HepG2 (cell line): ENCODE results near the gene ZNF764. TPM values are rescaled to one million over a fixed set of nuclear protein-coding genes. Genes with fewer than 3 reads are reported as not detected.

Experiments
- ARHGAP35 ChIP-seq: sonication (generic); formaldehyde crosslinking; IDR thresholded peaks from 2 replicates; pipeline ENCODE4 v1.9.0; 2022; ENCODE audit warnings: mild to moderate bottlenecking, inconsistent platforms, moderate library complexity, missing genetic modification reagents, borderline replicate concordance
- FOSL2 ChIP-seq: sonication (generic); formaldehyde crosslinking; IDR thresholded peaks from 2 replicates; pipeline ENCODE4 v1.4.0; 2020; ENCODE audit warnings: missing genetic modification reagents
- KDM5B ChIP-seq: sonication (generic); formaldehyde crosslinking; IDR thresholded peaks from 2 replicates; pipeline ENCODE4 v1.4.0; 2020; ENCODE audit warnings: missing genetic modification reagents, mild to moderate bottlenecking, borderline replicate concordance
- KLF12 ChIP-seq: sonication (generic); formaldehyde crosslinking; IDR thresholded peaks from 2 replicates; pipeline ENCODE4 v1.4.0; 2020; ENCODE audit warnings: missing genetic modification reagents, borderline replicate concordance
- MED8 ChIP-seq: sonication (generic); formaldehyde crosslinking; IDR thresholded peaks from 2 replicates; pipeline ENCODE4 v1.8.1; 2023; ENCODE audit warnings: mild to moderate bottlenecking, missing genetic modification reagents; ENCODE audit not compliant: insufficient replicate concordance
- NFKBIZ ChIP-seq: IDR thresholded peaks from 2 replicates; pipeline ENCODE4 v1.6.1; 2018; ENCODE audit warnings: missing genetic modification reagents, missing compliant biosample characterization
- NONO ChIP-seq, 2 experiments: fragments of 450-650 bp in 1 of 2; sonication (generic) in 1 of 2; formaldehyde crosslinking in 1 of 2; IDR thresholded peaks in 1 of 2; conservative IDR thresholded peaks in 1 of 2; 2 replicates each; pipeline versions ENCODE4 v1.6.1 to v1.8.0; 2017 to 2022; ENCODE audit warnings: mild to moderate bottlenecking in 1 of 2, missing genetic modification reagents in 1 of 2, moderate library complexity in 1 of 2
- NPAS2 ChIP-seq: sonication (generic); formaldehyde crosslinking; IDR thresholded peaks from 2 replicates; pipeline ENCODE4 v1.8.0; 2022; ENCODE audit warnings: mild to moderate bottlenecking, missing genetic modification reagents, borderline replicate concordance
- NR2F1 ChIP-seq, 2 experiments: fragments of 450-650 bp in 1 of 2; formaldehyde crosslinking in 1 of 2; IDR thresholded peaks; 2 replicates each; pipeline versions ENCODE4 v1.5.0 to v1.6.1; 2016 to 2020; ENCODE audit warnings: mild to moderate bottlenecking in 1 of 2, missing compliant biosample characterization in 1 of 2, missing genetic modification reagents in 1 of 2, moderate library complexity in 1 of 2
- NRL ChIP-seq: sonication (generic); formaldehyde crosslinking; IDR thresholded peaks from 2 replicates; pipeline ENCODE4 v1.5.0; 2020; ENCODE audit warnings: missing genetic modification reagents, mild to moderate bottlenecking, moderate library complexity, borderline replicate concordance
- SETDB1 ChIP-seq: sonication (generic); formaldehyde crosslinking; IDR thresholded peaks from 2 replicates; pipeline ENCODE4 v1.5.1; 2020; ENCODE audit warnings: missing genetic modification reagents, mild to moderate bottlenecking, borderline replicate concordance
- SSRP1 ChIP-seq: IDR thresholded peaks from 2 replicates; pipeline ENCODE4 v1.6.1; 2016; ENCODE audit warnings: control low read depth
- TBL1XR1 ChIP-seq: fragments of 150-350 bp; IDR thresholded peaks from 2 replicates; pipeline ENCODE4 v1.6.1; 2014; ENCODE audit warnings: borderline replicate concordance, low read length; ENCODE audit not compliant: partially characterized antibody
- TP53 ChIP-seq: sonication (generic); formaldehyde crosslinking; conservative IDR thresholded peaks from 2 replicates; pipeline ENCODE4 v1.4.0; 2020; ENCODE audit warnings: missing genetic modification reagents
- ZBTB7A ChIP-seq: sonication (generic); formaldehyde crosslinking; IDR thresholded peaks from 2 replicates; pipeline ENCODE4 v1.8.0; 2022; ENCODE audit warnings: mild to moderate bottlenecking, missing genetic modification reagents
- ZNF251 ChIP-seq: sonication (generic); formaldehyde crosslinking; IDR thresholded peaks from 2 replicates; pipeline ENCODE4 v1.9.0; 2021; ENCODE audit warnings: mild to moderate bottlenecking, missing genetic modification reagents
- ZNF431 ChIP-seq: sonication (generic); formaldehyde crosslinking; IDR thresholded peaks from 2 replicates; pipeline ENCODE4 v1.9.0; 2022; ENCODE audit warnings: missing genetic modification reagents, low read depth, mild to moderate bottlenecking, borderline replicate concordance
- ZNF503 ChIP-seq: sonication (generic); formaldehyde crosslinking; IDR thresholded peaks from 2 replicates; pipeline ENCODE4 v1.4.0; 2020; ENCODE audit warnings: missing genetic modification reagents
- ZNF615 ChIP-seq: sonication (generic); formaldehyde crosslinking; IDR thresholded peaks from 2 replicates; pipeline ENCODE4 v1.5.0; 2020; ENCODE audit warnings: mild to moderate bottlenecking, missing genetic modification reagents, borderline replicate concordance
- ZSCAN21 ChIP-seq: sonication (generic); formaldehyde crosslinking; IDR thresholded peaks from 2 replicates; pipeline ENCODE4 v1.8.0; 2022; ENCODE audit warnings: mild to moderate bottlenecking, missing genetic modification reagents, moderate library complexity, borderline replicate concordance
- polyA plus RNA-seq, 8 experiments: library from polyadenylated mRNA; depleted of rRNA in 3 of 8; stranded (reverse) in 7 of 8; unstranded in 1 of 8; fragments of >200 nt; fragmentation: Illumina TruSeq in 4 of 8; extraction: Trizol in 4 of 8; gene quantifications; 2 replicates each; pipeline versions ENCODE4 v1.2.1 to v1.2.3, GENCODE V29; 2011 to 2016; ENCODE audit warnings: low read depth in 4 of 8, missing spikeins in 1 of 8, mixed read lengths in 1 of 8; ENCODE audit not compliant: insufficient read depth in 1 of 8
- total RNA-seq, 5 experiments: library from RNA; depleted of rRNA; stranded (reverse); fragments of >200 nt; fragmentation: Illumina TruSeq; extraction: Trizol; gene quantifications; 2 replicates each; pipeline ENCODE4 v1.2.3, GENCODE V29; 2016; ENCODE audit warnings: low read depth in 1 of 5
- TF ChIP-seq, protein P1 (sequence below): sonication (generic); formaldehyde crosslinking; IDR thresholded peaks from 2 replicates; pipeline ENCODE4 v1.4.0; 2020; ENCODE audit warnings: mild to moderate bottlenecking, missing genetic modification reagents
- TF ChIP-seq, protein P2 (sequence below): sonication (generic); formaldehyde crosslinking; IDR thresholded peaks from 2 replicates; pipeline ENCODE4 v1.4.0; 2020; ENCODE audit warnings: missing genetic modification reagents

ZNF764 gene
- total and polyA plus RNA-seq, 2 of the 13 experiments (the other 11 are each of a cell fraction or from before 2014, with no cell fraction given), result 4.1 to 9.1 TPM

GRCh38 chr16:30535777-30536190 lies 22.4 kb downstream of the ZNF764 start (continued):
- TF ChIP-seq MED8, result no peak
- peak; percentile 57; the same call in 1 of the 2 replicates for TF ChIP-seq FOSL2 (CRISPR knock-in tag)
- TF ChIP-seq ZNF615 (CRISPR knock-in tag), result peak; percentile 60; the same call in 1 of the 2 replicates
- no peak for TF ChIP-seq TBL1XR1
- peak; percentile 42; the same call in 1 of the 2 replicates for TF ChIP-seq ARHGAP35 (CRISPR knock-in tag)
- TF ChIP-seq ZNF251, result peak; percentile 93; the same call in 1 of the 2 replicates
- no peak for TF ChIP-seq NPAS2
- no peak; the same call in 1 of the 2 replicates for TF ChIP-seq SSRP1 (CRISPR knock-in tag)
- no peak for TF ChIP-seq NONO (IDR thresholded peaks at IDR 0.05)
- no peak for TF ChIP-seq NONO (CRISPR knock-in tag; conservative IDR thresholded peaks at IDR 0.05)
- no peak for TF ChIP-seq SETDB1 (CRISPR knock-in tag)
- TF ChIP-seq NR2F1 (CRISPR knock-in tag; IDR thresholded peaks at IDR 0.05), result no peak
- TF ChIP-seq ZSCAN21 (CRISPR knock-in tag), result no peak; the same call in none of the 2 replicates
- TF ChIP-seq KLF12 (CRISPR knock-in tag), result no peak
- TF ChIP-seq ZBTB7A (CRISPR knock-in tag), result peak; percentile 57; the same call in 1 of the 2 replicates
- TF ChIP-seq, protein P1, sequence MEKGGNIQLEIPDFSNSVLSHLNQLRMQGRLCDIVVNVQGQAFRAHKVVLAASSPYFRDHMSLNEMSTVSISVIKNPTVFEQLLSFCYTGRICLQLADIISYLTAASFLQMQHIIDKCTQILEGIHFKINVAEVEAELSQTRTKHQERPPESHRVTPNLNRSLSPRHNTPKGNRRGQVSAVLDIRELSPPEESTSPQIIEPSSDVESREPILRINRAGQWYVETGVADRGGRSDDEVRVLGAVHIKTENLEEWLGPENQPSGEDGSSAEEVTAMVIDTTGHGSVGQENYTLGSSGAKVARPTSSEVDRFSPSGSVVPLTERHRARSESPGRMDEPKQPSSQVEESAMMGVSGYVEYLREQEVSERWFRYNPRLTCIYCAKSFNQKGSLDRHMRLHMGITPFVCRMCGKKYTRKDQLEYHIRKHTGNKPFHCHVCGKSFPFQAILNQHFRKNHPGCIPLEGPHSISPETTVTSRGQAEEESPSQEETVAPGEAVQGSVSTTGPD (CRISPR knock-in tag), result 0 out of 2 replicates have a peak, but pooled peaks have one; percentile 34
- 0 out of 2 replicates have a peak, but pooled peaks have one; percentile 8 for TF ChIP-seq TP53 (CRISPR knock-in tag)
- TF ChIP-seq KDM5B (CRISPR knock-in tag), result peak; percentile 85
- no peak for TF ChIP-seq ZNF431 (CRISPR knock-in tag)
- TF ChIP-seq NFKBIZ (CRISPR knock-in tag), result no peak; the same call in 1 of the 2 replicates
- peak; percentile 88; the same call in 1 of the 2 replicates for TF ChIP-seq NRL
- TF ChIP-seq ZNF503, result no peak
- TF ChIP-seq, protein P2, sequence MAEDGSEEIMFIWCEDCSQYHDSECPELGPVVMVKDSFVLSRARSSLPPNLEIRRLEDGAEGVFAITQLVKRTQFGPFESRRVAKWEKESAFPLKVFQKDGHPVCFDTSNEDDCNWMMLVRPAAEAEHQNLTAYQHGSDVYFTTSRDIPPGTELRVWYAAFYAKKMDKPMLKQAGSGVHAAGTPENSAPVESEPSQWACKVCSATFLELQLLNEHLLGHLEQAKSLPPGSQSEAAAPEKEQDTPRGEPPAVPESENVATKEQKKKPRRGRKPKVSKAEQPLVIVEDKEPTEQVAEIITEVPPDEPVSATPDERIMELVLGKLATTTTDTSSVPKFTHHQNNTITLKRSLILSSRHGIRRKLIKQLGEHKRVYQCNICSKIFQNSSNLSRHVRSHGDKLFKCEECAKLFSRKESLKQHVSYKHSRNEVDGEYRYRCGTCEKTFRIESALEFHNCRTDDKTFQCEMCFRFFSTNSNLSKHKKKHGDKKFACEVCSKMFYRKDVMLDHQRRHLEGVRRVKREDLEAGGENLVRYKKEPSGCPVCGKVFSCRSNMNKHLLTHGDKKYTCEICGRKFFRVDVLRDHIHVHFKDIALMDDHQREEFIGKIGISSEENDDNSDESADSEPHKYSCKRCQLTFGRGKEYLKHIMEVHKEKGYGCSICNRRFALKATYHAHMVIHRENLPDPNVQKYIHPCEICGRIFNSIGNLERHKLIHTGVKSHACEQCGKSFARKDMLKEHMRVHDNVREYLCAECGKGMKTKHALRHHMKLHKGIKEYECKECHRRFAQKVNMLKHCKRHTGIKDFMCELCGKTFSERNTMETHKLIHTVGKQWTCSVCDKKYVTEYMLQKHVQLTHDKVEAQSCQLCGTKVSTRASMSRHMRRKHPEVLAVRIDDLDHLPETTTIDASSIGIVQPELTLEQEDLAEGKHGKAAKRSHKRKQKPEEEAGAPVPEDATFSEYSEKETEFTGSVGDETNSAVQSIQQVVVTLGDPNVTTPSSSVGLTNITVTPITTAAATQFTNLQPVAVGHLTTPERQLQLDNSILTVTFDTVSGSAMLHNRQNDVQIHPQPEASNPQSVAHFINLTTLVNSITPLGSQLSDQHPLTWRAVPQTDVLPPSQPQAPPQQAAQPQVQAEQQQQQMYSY (CRISPR knock-in tag), result no peak
